Measurements from ENCODE around the gene IFNA10.
"Not testable (repeated sequence)": the region's sequence is repeated elsewhere in the genome, so short reads cannot be mapped to it uniquely, and the experiment has no call there.

DNA sequence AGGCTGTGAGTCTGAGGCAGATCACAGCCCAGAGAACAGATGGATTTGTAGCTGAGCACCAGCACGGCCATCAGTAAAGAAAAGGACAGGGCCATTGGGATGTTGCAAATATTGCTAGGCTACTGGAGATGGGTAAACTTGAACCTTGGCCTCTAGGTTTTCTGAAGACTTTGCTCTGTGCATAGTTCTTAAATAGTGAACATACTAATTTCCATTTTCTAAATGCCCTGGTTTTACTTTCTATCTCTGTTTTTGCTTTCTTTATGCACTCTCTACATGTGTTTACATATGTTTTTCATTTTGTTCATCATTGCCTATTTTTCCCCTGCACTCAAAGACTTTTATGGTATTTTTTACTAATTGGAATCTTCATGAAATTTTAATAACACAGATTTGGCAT, 10.3 kb upstream of the IFNA10 start, which contains the start of gene IFNA16:
- TF ChIP-seq CTCF (IDR thresholded peaks at IDR 0.05; ENCODE audit: control extremely low read depth in 1 of 3, insufficient read depth in 1 of 3, low read depth in 1 of 3, low read length in 3 of 3); RAD21 (IDR thresholded peaks at IDR 0.05 in 1 of 2, conservative IDR thresholded peaks at IDR 0.05 in 1 of 2; ENCODE audit: low read depth in 2 of 2, low read length in 2 of 2); TAF1 (IDR thresholded peaks at IDR 0.05; ENCODE audit: low read depth, low read length); RBBP5 (IDR thresholded peaks at IDR 0.05; ENCODE audit: borderline replicate concordance, low read depth, low read length); POLR2A (IDR thresholded peaks at IDR 0.05; ENCODE audit: control extremely low read depth in 1 of 2, low read depth in 2 of 2, low read length in 2 of 2); EZH2 (IDR thresholded peaks at IDR 0.05; ENCODE audit: low read depth, low read length, severe bottlenecking); GTF2F1 (IDR thresholded peaks at IDR 0.05; ENCODE audit: borderline replicate concordance, low read depth, low read length): not testable (repeated sequence)

Measured in H1 (cell line).